BJ (cell line): Measurements from ENCODE around the gene TMEM127. TPM values are rescaled to one million over a fixed set of nuclear protein-coding genes. Genes with fewer than 3 reads are reported as not detected.

ENCODE experiments used
- CTCF ChIA-PET: fragments of 350-600 bp; formaldehyde crosslinking; extraction: SDS; loops from one replicate; lab custom pipeline; 2021; ENCODE audit warnings: antibody characterized with exemption, inconsistent platforms; lab: Yijun Ruan, JAX
- POLR2A ChIA-PET: fragments of 300-600 bp; sonication (Branson Sonifier 250); formaldehyde crosslinking; extraction: SDS; loops from one replicate; lab custom pipeline; 2021; ENCODE audit warnings: antibody characterized with exemption; lab: Charles Lee
- DNase-seq: peaks from one replicate; pipeline ENCODE4 v3.0.0-alpha.2; 2011; ENCODE audit warnings: low read depth
- H3K27me3 ChIP-seq: 2 replicates; pipeline ENCODE4 v1.6.0; 2011; ENCODE audit warnings: low read length; ENCODE audit not compliant: control insufficient read depth, insufficient read depth
- H3K36me3 ChIP-seq: 2 replicates; pipeline ENCODE4 v1.5.1; 2011; ENCODE audit warnings: low read length; ENCODE audit not compliant: control insufficient read depth, insufficient read depth
- H3K4me3 ChIP-seq: 2 replicates; pipeline ENCODE4 v1.5.1; 2011; ENCODE audit warnings: low read depth, mild to moderate bottlenecking, control low read depth, low read length
- polyA plus RNA-seq: library from polyadenylated mRNA; depleted of rRNA; stranded (reverse); fragments of >200 nt; gene quantifications from 2 replicates; pipeline ENCODE4 v1.2.3, GENCODE V29; 2011
- TF ChIP-seq, protein P1 (sequence below): IDR thresholded peaks from 2 replicates; pipeline ENCODE4 v1.5.1; 2011; ENCODE audit warnings: low read depth, mild to moderate bottlenecking, control low read depth, inconsistent platforms, low read length, moderate library complexity; ENCODE audit not compliant: insufficient read depth

The TMEM127 gene
- polyA plus RNA-seq, 1 experiment = 115 TPM

DNA sequence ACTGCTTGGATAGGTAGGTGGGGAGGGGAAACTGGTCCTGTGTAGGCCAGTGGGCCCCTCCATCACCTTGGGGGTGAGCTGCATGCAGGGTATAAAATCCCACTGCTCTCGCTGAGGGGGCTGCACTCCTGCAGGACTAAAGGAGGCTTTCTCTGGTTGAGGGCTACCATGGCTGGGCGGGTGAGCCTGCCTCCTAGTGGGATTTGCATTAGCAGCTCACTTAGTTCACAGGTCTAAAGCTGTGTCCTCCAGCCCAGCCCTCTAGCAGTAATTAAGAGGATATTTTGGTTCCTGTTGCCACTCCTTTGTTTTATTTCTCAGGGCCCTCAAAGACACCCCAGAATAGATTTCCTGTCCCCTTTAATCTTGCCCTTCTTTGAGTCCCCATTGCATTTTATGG is 24.6 kb downstream of the TMEM127 start:
- Histone ChIP-seq H3K4me3 (no peak overlapping the region), H3K27me3 (no peaks in the 10 kb centered on the region), H3K36me3 (peaks cover 2% of the 10 kb centered on the region; the same call in 1 of the 2 replicates)
- TF ChIP-seq, protein P1, sequence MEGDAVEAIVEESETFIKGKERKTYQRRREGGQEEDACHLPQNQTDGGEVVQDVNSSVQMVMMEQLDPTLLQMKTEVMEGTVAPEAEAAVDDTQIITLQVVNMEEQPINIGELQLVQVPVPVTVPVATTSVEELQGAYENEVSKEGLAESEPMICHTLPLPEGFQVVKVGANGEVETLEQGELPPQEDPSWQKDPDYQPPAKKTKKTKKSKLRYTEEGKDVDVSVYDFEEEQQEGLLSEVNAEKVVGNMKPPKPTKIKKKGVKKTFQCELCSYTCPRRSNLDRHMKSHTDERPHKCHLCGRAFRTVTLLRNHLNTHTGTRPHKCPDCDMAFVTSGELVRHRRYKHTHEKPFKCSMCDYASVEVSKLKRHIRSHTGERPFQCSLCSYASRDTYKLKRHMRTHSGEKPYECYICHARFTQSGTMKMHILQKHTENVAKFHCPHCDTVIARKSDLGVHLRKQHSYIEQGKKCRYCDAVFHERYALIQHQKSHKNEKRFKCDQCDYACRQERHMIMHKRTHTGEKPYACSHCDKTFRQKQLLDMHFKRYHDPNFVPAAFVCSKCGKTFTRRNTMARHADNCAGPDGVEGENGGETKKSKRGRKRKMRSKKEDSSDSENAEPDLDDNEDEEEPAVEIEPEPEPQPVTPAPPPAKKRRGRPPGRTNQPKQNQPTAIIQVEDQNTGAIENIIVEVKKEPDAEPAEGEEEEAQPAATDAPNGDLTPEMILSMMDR = no peak
- POLR2A ChIA-PET = no interaction called here
- DNase-seq = no peak
- CTCF ChIA-PET = interaction anchor here (0.8 kb wide), 1 partner anchor 46 kb away, joined by 3 read pairs; no protein-coding TSS in a partner anchor

DNA sequence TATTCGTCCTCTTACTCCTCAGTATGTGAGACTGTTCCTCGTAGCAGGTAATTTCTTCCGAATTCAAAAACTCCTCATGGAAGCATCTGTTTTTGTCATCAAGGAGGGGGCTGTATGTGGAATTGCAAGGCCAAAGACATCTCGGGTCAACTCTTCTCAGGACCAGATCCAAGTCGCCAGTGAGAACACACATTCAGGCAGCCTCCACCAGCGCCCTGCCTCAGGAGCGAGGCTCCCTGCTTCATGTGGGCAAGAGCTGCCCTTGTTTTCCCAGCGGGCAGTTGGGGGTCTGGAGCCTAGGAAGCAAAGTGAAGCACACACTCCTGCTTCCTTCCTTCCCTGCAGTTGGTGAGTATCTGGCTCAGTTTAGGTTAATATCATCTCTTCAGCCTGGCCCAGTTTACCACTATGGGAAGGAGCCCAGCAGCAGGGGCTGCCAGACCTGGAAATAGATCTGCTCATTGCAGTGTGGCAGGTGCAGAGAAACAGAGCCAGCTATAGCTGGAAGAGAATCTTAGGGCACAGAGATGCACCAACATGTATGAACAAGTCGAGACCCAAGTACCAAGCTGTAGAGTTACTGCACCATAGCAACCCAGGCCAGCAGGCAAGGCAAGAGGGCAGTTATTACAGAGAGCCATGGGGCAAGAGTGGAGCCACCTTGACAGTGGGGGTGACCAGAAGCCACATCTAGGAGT is 25.3 kb downstream of the TMEM127 start:
- Histone ChIP-seq H3K27me3 (no peaks in the 10 kb centered on the region), H3K36me3 (peaks cover 2% of the 10 kb centered on the region; the same call in 1 of the 2 replicates), H3K4me3 (no peak overlapping the region)
- POLR2A ChIA-PET = no interaction called here
- no peak for DNase-seq
- TF ChIP-seq, protein P1 = no peak
- CTCF ChIA-PET = interaction anchor here (0.8 to 1.4 kb wide), 3 partner anchors 13 to 66 kb away, joined by 3 read pairs; no protein-coding TSS in a partner anchor

- H3K36me3 ChIP-seq = peaks cover 2% of the 10 kb centered on the region; the same call in 1 of the 2 replicates
- no peak for DNase-seq
- ChIA-PET CTCF (interaction anchor here (1.3 to 1.7 kb wide), 3 partner anchors 14 to 101 kb away, joined by 3 to 5 read pairs (median 3); no protein-coding TSS in a partner anchor), POLR2A (no interaction called here)
- TF ChIP-seq, protein P1 = no peak
- H3K27me3 ChIP-seq = no peaks in the 10 kb centered on the region
- H3K4me3 ChIP-seq = no peak overlapping the region
Measured at GRCh38 chr2:96239745-96240264, 26.0 kb downstream of the TMEM127 start.

DNA sequence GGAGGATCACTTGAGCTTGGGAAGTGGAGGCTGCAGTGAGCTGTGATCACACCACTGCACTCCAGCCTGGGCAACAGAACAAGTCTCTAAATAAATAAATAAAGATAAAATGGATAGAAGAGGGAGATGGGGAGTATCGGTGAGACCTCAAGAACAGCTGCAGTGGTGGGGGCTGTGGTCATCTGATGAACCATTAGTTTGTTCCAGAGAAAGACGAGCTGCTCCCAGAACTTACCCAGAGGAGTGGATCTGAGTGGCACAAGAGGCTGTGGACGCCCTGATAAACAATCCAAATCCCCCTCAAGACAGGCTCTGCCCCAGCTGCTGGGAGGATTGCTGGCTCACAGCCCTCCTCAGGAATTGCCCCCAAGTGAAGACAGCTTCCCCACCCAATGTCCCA is 26.7 kb downstream of the TMEM127 start:
- H3K4me3 ChIP-seq = no peak overlapping the region
- POLR2A ChIA-PET = no interaction called here
- CTCF ChIA-PET = interaction anchor here (1.0 to 1.7 kb wide), 4 partner anchors 13 to 100 kb away, joined by 3 to 5 read pairs (median 4); no protein-coding TSS in a partner anchor
- H3K36me3 ChIP-seq = peaks cover 2% of the 10 kb centered on the region; the same call in 1 of the 2 replicates
- DNase-seq = no peak
- no peaks in the 10 kb centered on the region for H3K27me3 ChIP-seq
- TF ChIP-seq, protein P1 = no peak

GRCh38 chr2:96238266-96238665 is 27.5 kb downstream of the TMEM127 start:
- TF ChIP-seq, protein P1 = no peak
- CTCF ChIA-PET = interaction anchor here (1.0 to 1.7 kb wide), 2 partner anchors 12 to 99 kb away, joined by 4 to 5 read pairs; no protein-coding TSS in a partner anchor
- no peak for DNase-seq
- peaks cover 2% of the 10 kb centered on the region; the same call in 1 of the 2 replicates for H3K36me3 ChIP-seq
- H3K4me3 ChIP-seq = no peak overlapping the region
- no peaks in the 10 kb centered on the region for H3K27me3 ChIP-seq
- POLR2A ChIA-PET = no interaction called here
